GM23338 (cell line): ENCODE measurements around the gene ATXN7. TPM values are rescaled to one million over a fixed set of nuclear protein-coding genes. Genes with fewer than 3 reads are reported as not detected.

Experiments
- ATAC-seq: fragments of 200-7000 bp; cut with Tn5 transposase; 3 replicates; pipeline ENCODE4 v1.9.1; 2020
- DNase-seq: peaks from one replicate; pipeline ENCODE4 v3.0.0-alpha.2; 2015; ENCODE audit warnings: low spot score
- H2AFZ ChIP-seq: fragments of 200-600 bp; sonication (generic); 2 replicates; pipeline ENCODE4 v1.8.0; 2016; ENCODE audit warnings: antibody characterized with exemption, mild to moderate bottlenecking, moderate library complexity
- H3F3A ChIP-seq: fragments of 200-600 bp; sonication (generic); replicated peaks from 2 replicates; pipeline ENCODE4 v1.8.0; 2017; ENCODE audit warnings: antibody characterized with exemption, mixed run types, low read depth
- H3K27ac ChIP-seq: fragments of 200-600 bp; sonication (generic); 2 replicates; pipeline ENCODE4 v1.6.1; 2016; ENCODE audit warnings: low read depth
- H3K27me3 ChIP-seq: fragments of 200-600 bp; sonication (generic); 2 replicates; pipeline ENCODE4 v1.8.0; 2016; ENCODE audit warnings: mild to moderate bottlenecking, mixed run types, moderate library complexity; ENCODE audit not compliant: insufficient read depth
- H3K36me3 ChIP-seq: fragments of 200-600 bp; sonication (generic); 2 replicates; pipeline ENCODE4 v1.8.0; 2016; ENCODE audit warnings: mild to moderate bottlenecking; ENCODE audit not compliant: insufficient read depth
- H3K4me1 ChIP-seq: fragments of 200-600 bp; sonication (generic); 2 replicates; pipeline ENCODE4 v1.8.0; 2016; ENCODE audit warnings: mild to moderate bottlenecking, moderate library complexity; ENCODE audit not compliant: insufficient read depth
- H3K4me2 ChIP-seq: fragments of 200-600 bp; sonication (generic); 2 replicates; pipeline ENCODE4 v1.7.1; 2017; ENCODE audit warnings: mixed run types
- H3K4me3 ChIP-seq: fragments of 200-600 bp; sonication (generic); 2 replicates; pipeline ENCODE4 v1.6.1; 2016; ENCODE audit warnings: mixed run types
- H3K79me2 ChIP-seq: fragments of 200-600 bp; sonication (generic); replicated peaks from 2 replicates; pipeline ENCODE4 v1.8.0; 2017; ENCODE audit warnings: mild to moderate bottlenecking; ENCODE audit not compliant: insufficient read depth
- H3K9me2 ChIP-seq: fragments of 200-600 bp; sonication (generic); 2 replicates; pipeline ENCODE4 v1.8.0; 2017; ENCODE audit not compliant: insufficient read depth
- H4K20me1 ChIP-seq: fragments of 200-600 bp; sonication (generic); replicated peaks from 2 replicates; pipeline ENCODE4 v1.8.0; 2017; ENCODE audit warnings: mild to moderate bottlenecking; ENCODE audit not compliant: insufficient read depth
- H3K27ac Mint-ChIP-seq: 2 replicates; pipeline ENCODE4 v1.8.0; 2020; ENCODE audit warnings: inconsistent platforms, mild to moderate bottlenecking, moderate library complexity, mixed read lengths
- H3K27me3 Mint-ChIP-seq: 3 replicates; pipeline ENCODE4 v1.8.0; 2022; ENCODE audit warnings: low read depth, mild to moderate bottlenecking, moderate library complexity, mixed read lengths, inconsistent platforms; ENCODE audit not compliant: insufficient read depth, poor library complexity
- H3K36me3 Mint-ChIP-seq: 3 replicates; pipeline ENCODE4 v1.8.0; 2021; ENCODE audit warnings: low read depth, mild to moderate bottlenecking, inconsistent platforms, moderate library complexity, mixed read lengths
- H3K4me1 Mint-ChIP-seq: 3 replicates; pipeline ENCODE4 v1.8.0; 2020; ENCODE audit warnings: mild to moderate bottlenecking, inconsistent platforms, mixed read lengths
- H3K4me3 Mint-ChIP-seq: 3 replicates; pipeline ENCODE4 v1.8.0; 2021; ENCODE audit warnings: moderate library complexity, mild to moderate bottlenecking, inconsistent platforms, mixed read lengths
- H3K9me3 Mint-ChIP-seq: 3 replicates; pipeline ENCODE4 v1.8.0; 2020; ENCODE audit warnings: moderate library complexity, mild to moderate bottlenecking, inconsistent platforms, mixed read lengths
- CREB1 ChIP-seq: fragments of 250-450 bp; sonication (Bioruptor Pico); IDR thresholded peaks from 2 replicates; pipeline ENCODE4 v1.5.0; 2020; ENCODE audit warnings: low read depth, mild to moderate bottlenecking, moderate library complexity
- EZH2phosphoT487 ChIP-seq: fragments of 200-600 bp; sonication (generic); IDR thresholded peaks from one replicate; pipeline ENCODE4 v1.8.1; 2018; ENCODE audit warnings: antibody characterized with exemption; ENCODE audit not compliant: unreplicated experiment
- NANOG ChIP-seq: IDR thresholded peaks from 2 replicates; pipeline ENCODE4 v1.6.1; 2016; ENCODE audit warnings: antibody characterized with exemption, borderline replicate concordance
- POLR2AphosphoS5 ChIP-seq: IDR thresholded peaks from 2 replicates; pipeline ENCODE4 v1.6.1; 2016; ENCODE audit warnings: antibody characterized with exemption, low read depth
- ZNF331 ChIP-seq: fragments of 250-450 bp; sonication (Bioruptor Pico); IDR thresholded peaks from 2 replicates; pipeline ENCODE4 v1.5.0; 2020; ENCODE audit warnings: low read depth, mild to moderate bottlenecking, moderate library complexity
- ZNF462 ChIP-seq: fragments of 250-450 bp; sonication (Bioruptor Pico); IDR thresholded peaks from 2 replicates; pipeline ENCODE4 v1.5.0; 2020; ENCODE audit warnings: mild to moderate bottlenecking, moderate library complexity
- polyA plus RNA-seq: library from polyadenylated mRNA; unstranded; fragments of >200 nt; fragmentation: Nextera tagmentation; extraction: Ambion mirVana; gene quantifications from 2 replicates; pipeline ENCODE4 v1.2.1, GENCODE V29; 2016
- total RNA-seq: library from RNA; depleted of rRNA; stranded (reverse); fragments of >200 nt; shearing (Covaris generic); gene quantifications from 2 replicates; pipeline ENCODE4 v1.2.3, GENCODE V29; 2014

Gene ATXN7
- total and polyA plus RNA-seq, 2 experiments from 2014 or later: 4.0 to 17.2 TPM

DNA sequence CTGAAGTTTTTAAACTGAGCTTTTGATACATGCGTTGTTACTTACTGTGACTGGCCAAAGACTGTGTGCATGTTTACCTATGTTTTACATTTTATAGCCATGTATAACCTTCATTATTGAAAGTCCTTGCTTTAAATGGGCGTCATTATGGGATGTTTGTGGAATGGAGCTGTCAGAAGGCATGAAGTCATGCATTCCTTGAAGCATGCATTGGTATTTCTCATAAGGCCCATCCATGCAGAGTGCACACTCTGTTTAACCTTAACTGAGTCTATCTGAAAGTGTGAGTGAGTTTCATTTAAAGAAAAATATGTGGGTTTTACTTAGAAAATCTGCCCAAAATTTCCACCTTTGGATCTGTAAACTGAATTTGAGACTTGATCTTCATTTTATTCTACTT lies 108.5 kb downstream of the ATXN7 start (continued):
- TF ChIP-seq ZNF462 (CRISPR knock-in tag): no peak
- TF ChIP-seq EZH2phosphoT487: no peak
- TF ChIP-seq POLR2AphosphoS5: no peak
- no peak for TF ChIP-seq ZNF331 (CRISPR knock-in tag)
- TF ChIP-seq CREB1 (CRISPR knock-in tag): no peak

DNA sequence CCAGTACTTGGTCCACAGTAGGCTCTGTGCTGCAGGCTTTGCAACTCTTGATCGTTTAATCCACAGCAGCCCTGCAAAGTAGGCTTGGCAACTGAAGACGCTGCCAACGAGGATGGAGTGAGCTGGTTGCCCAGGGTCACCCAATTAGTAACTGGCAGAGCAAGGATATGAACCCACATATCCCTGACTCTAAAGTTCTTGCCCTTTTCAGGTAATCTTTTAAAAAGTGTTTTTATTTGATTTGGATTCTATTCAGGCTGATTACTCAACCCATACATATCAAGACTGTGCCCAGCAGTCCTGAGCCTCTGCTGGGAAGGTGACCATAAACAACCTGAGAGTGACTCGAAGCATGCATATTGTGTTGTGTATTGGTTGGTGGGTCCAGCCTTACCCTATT lies 109.3 kb downstream of the ATXN7 start:
- no peaks in the 10 kb centered on the region for H3K9me3 Mint-ChIP-seq
- Histone ChIP-seq H2AFZ (no peak overlapping the region), H3F3A (no peaks in the 10 kb centered on the region), H3K4me1 (peaks cover 56% of the 10 kb centered on the region), H3K4me3 (no peak overlapping the region), H3K27me3 (no peaks in the 10 kb centered on the region), H4K20me1 (no peaks in the 10 kb centered on the region), H3K36me3 (no peaks in the 10 kb centered on the region), H3K27ac (no peak overlapping the region), H3K79me2 (peaks cover 39% of the 10 kb centered on the region), H3K9me2 (no peaks in the 10 kb centered on the region), H3K4me2 (peak overlapping the region; percentile 49; the same call in 1 of the 2 replicates)
- no peak overlapping the region for H3K27ac Mint-ChIP-seq
- no peak for TF ChIP-seq NANOG
- DNase-seq (no peak), ATAC-seq (peak; percentile 19; the same call in 2 of the 3 replicates)
- H3K4me3 Mint-ChIP-seq: no peak overlapping the region
- H3K36me3 Mint-ChIP-seq: no peaks in the 10 kb centered on the region
- H3K27me3 Mint-ChIP-seq: no peaks in the 10 kb centered on the region
- H3K4me1 Mint-ChIP-seq: peaks cover 64% of the 10 kb centered on the region
